ENCODE results near the gene SIL1. TPM values are rescaled to one million over a fixed set of nuclear protein-coding genes. Genes with fewer than 3 reads are reported as not detected.

The SIL1 gene
- total and polyA plus RNA-seq, 9 of the 15 experiments (the other 6 are each of a cell fraction or from before 2014, with no cell fraction given), result 1.3 to 30.5 (median 18.1) TPM

DNA sequence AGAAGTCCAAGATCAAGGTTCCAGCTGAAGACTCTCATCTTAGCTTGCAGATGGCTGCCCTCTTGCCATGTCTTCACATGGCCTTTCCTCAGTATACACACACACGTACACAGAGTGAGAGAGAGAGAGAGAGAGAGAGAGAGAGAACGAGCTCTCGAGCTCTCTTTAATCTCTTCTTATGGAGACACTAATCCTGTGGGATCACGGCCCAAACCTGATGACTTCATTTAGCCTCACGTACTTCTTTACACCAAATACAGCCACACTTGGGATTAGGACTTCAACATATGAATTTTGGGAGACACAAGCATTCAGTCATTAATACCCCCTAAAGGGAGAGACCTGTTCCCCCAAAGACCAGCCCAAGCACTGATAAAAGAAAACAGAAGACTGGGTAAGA, 42.8 kb downstream of the SIL1 start (continued):
- no peak for TF ChIP-seq REST (IDR thresholded peaks at IDR 0.05; ENCODE audit: borderline replicate concordance)
- TF ChIP-seq REST (CRISPR knock-in tag; IDR thresholded peaks at IDR 0.05; ENCODE audit: low read depth), result no peak
- TF ChIP-seq, protein P1, sequence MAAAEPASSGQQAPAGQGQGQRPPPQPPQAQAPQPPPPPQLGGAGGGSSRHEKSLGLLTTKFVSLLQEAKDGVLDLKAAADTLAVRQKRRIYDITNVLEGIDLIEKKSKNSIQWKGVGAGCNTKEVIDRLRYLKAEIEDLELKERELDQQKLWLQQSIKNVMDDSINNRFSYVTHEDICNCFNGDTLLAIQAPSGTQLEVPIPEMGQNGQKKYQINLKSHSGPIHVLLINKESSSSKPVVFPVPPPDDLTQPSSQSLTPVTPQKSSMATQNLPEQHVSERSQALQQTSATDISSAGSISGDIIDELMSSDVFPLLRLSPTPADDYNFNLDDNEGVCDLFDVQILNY (CRISPR knock-in tag; IDR thresholded peaks at IDR 0.05), result no peak
- no peak for TF ChIP-seq HLTF (IDR thresholded peaks at IDR 0.05)
- no peak for TF ChIP-seq SAFB (IDR thresholded peaks at IDR 0.05; ENCODE audit: borderline replicate concordance, low read depth, low read length)
- TF ChIP-seq MYBL2 (IDR thresholded peaks at IDR 0.05; ENCODE audit: low read depth), result no peak
- TF ChIP-seq MYBL2 (CRISPR knock-in tag; IDR thresholded peaks at IDR 0.05; ENCODE audit: borderline replicate concordance), result no peak
- TF ChIP-seq CXXC5 (CRISPR knock-in tag; IDR thresholded peaks at IDR 0.05), result no peak
- no peak for TF ChIP-seq SP2 (IDR thresholded peaks at IDR 0.05; ENCODE audit: extremely low read depth, low read depth, low read length, poor library complexity, severe bottlenecking)
- no peak for TF ChIP-seq ZNF274 (IDR thresholded peaks at IDR 0.05; ENCODE audit: borderline replicate concordance, low read depth, low read length)
